Measurements from ENCODE around the gene RASL11B.
"Not testable (repeated sequence)": the region's sequence is repeated elsewhere in the genome, so short reads cannot be mapped to it uniquely, and the experiment has no call there.

RASL11B gene, protein sequence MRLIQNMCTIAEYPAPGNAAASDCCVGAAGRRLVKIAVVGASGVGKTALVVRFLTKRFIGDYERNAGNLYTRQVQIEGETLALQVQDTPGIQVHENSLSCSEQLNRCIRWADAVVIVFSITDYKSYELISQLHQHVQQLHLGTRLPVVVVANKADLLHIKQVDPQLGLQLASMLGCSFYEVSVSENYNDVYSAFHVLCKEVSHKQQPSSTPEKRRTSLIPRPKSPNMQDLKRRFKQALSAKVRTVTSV

DNA sequence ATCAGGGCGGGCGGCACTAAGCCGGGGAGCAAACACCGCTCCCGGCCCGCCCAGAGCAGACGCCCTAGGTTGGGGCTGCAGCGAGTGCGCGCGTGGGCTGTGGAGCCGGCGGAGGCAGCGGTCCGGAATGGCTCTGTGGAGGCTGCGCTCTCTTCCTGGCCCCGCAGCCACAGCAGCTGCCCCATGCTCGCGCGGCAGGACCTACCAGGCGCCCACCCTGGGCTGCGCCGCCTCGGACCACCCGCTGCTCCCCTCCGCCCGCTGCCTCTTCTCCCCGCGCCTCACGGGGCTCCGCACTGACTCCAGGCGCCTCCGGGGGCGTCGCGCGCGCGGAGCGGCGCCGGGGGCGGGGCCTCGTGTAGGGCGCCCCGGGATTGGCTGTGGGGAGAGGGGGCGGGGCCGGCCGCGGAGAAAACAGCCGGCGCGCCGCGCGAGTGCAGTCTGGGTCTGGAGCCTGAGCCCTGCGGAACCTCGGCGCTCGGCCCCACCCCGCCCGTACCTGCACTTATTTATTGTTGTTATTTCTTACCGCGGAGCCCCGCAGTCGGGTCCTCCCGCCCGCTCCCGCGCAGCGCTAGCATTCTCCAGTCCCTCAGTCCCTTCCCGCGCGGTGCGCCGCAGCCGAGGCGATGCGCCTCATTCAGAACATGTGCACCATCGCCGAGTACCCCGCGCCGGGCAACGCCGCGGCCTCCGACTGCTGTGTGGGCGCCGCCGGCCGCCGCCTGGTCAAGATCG is at the start of gene RASL11B:
TSS of gene RASL11B (plus strand) at position 439 of the 738 bp plus-strand sequence. CDS start at position 630, 191 bp downstream.
- peak; percentile 66 for DNase-seq (ENCODE audit: low read depth)

DNA sequence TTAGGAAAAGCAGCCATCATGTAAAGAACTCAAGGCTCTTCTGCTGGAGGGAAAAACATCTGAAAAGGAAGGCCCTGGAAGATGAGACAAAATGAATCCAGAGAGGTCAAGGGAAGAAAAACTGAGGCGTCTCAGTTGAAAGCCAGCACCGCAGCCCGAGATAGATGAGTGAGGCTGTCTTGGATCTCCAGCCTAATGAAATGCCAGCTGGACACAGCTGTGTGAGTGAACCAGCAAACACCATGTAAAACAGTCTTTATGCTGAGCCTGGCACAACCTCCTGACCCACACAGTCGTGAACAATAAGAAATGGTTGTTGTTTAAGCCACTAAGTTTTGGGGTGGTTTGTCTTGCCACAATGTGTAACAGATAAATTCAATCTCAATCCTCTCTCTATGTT is 48.6 kb upstream of the RASL11B start:
- DNase-seq (ENCODE audit: low read depth): no peak

DNA sequence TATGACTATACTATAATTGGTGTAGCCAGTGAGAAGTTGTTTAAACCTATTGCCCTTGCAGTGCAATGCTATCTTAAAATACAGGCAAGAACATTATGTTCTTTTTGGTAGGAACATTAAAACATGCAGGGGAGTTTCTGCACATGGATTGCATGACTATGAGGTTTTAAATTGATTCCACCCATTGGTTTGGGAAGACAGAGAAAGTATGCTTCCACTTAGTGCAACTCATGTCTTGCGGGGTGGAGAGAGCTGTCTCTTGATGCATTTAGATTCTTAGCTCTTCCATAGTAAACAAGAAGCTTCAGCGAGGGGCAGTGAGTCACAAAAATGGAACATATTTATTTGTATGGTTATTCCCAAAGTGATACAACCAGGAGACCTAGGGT is 39.5 kb upstream of the RASL11B start:
- peak; percentile 76 for DNase-seq (ENCODE audit: low read depth)

DNA sequence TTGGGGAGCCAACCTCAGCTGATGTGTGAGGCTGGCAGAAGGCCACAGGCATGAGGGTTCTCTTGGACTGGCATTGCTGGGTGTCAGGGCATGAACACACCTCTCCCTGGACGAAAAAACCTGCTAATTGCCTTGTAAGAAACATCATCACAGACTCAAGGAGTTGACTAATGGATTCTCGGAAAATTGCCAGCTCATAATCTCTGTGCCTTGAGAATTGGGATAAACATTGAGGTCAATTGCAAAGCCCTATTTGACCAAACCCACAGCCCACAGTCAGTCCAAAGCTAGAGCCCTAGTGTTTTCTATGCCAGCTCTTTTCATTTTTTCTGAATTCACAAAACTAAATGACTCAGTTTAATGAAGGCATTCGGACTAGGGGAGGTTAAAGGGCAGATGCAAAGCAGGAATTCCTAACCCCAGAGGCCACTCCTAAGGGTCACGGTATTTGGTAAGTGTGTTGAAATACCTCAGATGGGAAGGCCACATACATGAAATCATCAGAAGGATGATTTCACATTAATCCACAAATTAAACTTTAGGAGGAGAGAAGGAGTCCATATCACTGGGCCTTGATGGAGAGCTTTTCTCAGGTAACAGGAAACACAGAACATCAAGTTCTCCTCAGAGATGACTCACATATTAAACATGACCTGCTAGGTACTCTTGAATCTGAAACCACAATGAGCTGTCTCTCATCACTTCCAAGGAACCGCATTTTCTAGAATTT is 39.0 kb upstream of the RASL11B start:
- DNase-seq (ENCODE audit: low read depth): peak; percentile 87

DNA sequence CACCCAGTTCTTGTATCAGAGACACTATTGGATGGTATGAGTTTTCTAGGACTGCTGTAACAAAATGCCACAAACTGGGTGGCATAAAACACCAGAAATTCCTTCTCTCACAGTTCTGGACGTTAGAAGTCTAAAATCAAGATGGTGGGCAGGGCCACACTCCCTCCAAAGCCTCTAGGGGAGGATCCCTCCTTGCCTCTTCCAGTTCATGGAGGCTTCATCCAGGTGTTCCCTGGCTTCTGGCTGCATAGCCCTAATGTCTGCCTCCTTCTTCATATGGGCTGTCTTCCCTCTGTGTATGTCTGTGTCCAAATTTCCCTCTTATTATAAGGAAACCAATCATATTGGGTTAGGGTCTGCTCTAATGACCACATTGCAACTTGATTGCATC is 38.4 kb upstream of the RASL11B start:
- no peak for DNase-seq (ENCODE audit: low read depth)

DNA sequence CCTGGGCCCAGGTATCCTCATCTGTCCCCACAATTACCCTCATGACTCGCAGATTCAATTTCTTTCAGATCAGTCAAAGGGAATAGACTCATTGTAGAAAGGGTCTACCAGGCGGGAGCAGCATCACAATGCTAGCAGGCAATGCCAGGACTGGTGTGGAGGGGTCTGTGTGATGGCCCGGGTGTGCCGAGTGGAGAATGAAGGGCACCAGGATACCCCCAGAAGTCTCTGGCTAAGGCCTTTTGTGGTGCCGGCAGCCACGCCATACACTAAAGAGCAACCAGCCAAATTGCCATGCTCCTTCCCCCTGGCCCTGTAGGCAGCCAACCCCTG is 37.9 kb upstream of the RASL11B start:
- DNase-seq (ENCODE audit: low read depth): no peak

DNA sequence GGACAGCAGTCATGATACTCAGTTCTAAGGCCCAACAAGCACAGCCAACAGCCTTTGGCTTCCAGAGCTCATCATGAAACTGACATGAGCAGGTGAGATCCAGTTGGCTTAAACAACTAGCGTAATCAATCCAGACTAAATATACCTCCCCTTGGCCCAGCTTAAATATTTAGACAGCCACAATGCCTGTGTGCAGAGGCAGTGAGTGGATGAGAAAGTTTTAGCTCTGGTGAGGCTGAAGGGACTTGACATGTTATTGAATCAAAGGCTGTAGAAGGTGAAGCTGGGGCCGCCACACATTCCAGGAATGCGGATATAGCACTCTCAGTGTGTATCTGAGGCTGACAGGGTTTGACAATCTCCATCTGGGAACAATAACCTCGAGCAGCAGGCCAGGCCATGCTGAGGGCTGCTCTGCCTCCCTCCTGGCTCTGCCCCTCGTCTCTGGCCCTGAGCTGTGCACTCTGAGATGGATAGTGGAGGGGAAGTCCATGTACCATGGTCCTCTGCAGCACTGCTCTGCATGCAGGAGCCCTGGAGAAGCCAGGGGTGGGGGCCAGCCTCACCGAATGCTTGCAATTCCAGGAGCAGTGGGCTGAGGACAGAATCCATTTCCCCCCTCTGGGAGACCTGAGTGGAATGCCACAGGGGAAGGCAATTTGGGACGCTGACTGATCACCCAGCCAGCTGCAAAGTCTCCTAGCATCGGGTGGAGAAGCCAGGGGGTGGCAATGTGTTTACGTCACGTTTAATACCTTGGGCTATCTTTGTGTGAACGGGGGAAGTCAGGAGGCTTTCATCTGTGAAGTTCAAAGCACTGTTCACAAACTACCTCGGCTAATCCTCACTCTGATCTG is 37.3 kb upstream of the RASL11B start:
- peak; percentile 59 for DNase-seq (ENCODE audit: low read depth)

DNA sequence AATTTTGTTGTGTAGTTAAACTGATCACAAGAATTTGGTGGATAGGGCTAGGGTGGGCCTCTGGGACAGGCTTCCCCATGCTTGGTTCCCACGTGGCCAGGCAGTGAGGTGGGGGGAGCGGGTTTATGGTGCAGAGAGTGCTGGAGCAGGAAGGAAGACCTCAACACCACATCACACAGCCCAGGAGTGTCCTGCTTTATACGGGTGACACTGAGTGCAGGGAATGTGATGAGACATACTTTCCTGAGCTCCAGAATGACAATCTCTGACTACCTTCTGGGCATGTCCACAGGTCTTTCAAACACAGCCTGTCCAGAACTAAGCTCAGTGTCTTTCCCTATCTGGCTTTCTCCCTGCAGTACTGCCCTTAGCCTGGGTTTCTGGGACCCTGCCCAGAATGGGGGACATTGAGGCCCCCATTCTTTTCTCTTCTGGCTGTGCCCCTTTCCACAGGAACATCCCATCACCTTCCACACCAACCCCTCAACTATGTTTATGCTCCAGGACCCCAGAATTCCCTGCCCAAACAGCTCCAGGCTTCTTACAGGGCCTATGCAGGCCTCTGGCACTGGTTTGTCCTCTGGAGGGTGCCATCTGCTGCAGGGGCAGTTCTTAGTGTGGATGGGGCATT is 36.5 kb upstream of the RASL11B start:
- DNase-seq (ENCODE audit: low read depth): no peak

DNA sequence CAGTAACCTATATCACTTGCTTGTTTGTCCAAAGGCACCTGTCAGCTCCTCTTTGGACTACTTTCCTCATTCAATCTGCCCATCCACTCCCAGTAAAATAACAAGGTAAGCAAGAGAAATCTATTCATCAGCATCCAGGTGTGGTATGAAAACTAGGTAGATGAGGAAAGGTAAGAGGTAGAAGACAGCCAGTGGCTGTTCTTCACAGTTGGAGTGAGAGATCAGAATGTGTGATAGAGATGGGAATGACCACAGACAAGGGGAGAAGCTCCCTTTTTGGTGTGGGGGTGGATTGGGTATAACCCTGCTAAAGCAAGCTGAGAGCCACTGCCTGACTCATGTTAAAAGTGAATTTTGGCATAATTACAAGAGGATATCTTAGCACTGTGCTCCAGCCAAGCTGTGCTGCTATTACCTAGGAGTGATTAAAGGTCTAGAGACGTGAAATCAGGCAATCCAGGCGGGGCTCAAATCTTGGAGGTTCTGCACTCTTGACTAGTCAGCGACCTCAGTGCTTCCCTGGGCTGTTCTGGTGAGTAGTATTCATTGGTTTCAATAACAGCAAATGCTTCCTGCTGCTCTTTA is 28.1 kb upstream of the RASL11B start:
- peak; percentile 22 for DNase-seq (ENCODE audit: low read depth)

DNA sequence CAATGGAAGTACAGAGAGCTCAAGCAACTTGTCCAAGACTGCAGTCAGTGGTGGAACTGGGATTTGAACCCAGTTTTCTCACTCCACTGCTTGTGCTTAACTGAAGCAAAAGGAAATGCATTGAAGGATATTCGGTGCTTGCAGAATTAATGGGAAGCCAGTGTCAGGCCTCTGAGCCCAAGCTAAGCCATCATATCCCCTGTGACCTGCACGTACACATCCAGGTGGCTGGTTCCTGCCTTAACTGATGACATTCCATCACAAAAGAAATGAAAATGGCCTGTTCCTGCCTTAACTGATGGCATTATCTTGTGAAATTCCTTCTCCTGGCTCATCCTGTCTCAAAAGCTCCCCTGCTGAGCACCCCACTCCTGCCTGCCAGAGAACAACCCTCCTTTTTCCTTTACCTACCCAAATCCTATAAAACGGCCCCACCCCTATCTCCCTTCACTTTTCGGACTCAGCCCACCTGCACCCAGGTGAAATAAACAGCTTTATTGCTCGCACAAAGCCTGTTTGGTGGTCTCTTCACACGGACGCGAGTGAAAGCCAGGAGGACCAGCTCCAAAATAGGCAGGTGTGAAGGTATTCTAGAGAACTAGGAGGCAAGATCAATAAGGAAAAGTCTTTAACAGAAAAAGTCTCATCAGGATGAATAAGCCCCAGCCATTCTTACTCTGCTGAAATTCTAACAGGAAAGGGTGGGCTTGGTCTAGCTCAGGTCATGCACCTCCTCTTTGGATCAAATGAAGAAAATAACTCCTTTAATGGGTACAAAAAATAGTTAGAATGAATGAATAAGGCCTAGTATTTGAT is 27.3 kb upstream of the RASL11B start:
- not testable (repeated sequence) for DNase-seq (ENCODE audit: low read depth)

DNA sequence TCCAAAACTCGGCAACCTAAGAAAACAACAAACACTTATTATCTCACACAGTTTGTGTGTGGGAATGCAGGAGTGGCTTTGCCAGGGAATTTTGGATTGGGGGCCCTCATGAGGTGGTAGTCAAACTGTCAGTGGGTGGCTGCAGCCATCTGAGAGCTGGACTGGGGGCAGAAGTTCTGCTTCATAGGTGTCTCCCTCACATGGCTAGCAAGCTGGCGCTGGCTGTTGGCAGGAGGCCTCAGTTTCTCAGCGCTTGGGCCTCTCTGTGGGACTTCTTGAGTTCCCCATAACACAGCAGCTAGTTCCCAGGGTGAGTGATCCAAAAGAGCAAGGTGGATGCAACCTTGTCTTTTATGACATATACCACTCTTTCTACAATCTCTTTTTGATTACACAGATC is 26.0 kb upstream of the RASL11B start:
- DNase-seq (ENCODE audit: low read depth): no peak

DNA sequence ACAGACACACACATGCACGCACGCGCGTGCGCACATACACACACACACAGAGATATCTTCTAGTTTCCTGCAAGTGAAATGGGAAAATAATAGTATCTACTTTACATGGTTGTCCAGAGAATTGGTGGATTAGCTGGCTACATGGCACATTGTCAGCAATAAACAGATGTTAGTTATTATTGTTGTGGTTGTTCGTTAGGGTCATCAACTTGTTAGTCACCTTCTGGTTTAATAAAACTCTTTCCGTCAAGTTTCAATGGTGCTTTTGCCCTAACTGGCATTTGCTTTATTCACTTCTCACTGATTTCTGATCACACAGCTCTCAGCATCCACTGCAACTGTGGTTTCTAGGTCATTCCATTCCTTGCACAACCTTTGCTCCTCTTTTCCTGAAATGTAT is 25.4 kb upstream of the RASL11B start:
- no peak for DNase-seq (ENCODE audit: low read depth)

DNA sequence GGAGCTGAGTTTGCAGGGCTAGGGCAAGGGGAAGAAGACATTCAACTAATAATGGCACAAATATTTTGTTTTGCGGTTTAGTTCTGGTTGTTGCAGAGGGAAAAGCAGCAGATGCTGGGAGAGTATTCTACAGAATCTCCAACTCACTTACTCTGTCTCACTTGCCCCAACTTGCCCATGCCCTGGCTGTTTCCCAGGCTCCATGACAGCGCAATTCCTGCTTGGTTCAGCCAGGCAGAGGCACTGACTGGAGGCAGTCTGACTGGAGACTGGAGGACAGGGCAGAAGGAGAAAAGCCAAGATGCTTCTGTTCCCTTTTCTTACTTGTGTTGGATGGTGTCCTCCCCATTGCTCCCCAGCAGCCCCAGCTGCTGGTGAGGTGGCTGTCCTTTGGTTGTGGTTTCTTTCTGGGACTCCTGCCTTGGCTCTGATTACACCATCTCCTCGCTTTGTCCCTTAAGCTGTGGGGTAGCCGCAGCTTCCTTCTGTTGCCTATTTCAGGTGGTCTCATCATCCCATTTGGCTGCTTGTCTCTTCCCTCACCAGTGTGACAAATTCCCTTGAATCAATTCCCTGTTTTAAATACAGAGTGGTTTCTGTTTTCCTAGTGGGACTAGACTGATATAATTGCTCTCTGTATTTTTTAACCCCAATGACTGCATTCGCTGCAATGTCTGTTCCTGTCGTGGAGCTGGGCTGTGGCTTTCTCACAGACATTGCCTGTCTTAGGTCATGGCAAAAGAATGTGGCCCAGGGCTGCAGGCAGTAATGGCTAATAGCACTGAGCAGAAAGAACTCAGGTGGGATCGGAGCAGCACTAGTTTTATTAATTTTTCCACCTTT is 24.2 kb upstream of the RASL11B start:
- peak; percentile 62 for DNase-seq (ENCODE audit: low read depth)

DNA sequence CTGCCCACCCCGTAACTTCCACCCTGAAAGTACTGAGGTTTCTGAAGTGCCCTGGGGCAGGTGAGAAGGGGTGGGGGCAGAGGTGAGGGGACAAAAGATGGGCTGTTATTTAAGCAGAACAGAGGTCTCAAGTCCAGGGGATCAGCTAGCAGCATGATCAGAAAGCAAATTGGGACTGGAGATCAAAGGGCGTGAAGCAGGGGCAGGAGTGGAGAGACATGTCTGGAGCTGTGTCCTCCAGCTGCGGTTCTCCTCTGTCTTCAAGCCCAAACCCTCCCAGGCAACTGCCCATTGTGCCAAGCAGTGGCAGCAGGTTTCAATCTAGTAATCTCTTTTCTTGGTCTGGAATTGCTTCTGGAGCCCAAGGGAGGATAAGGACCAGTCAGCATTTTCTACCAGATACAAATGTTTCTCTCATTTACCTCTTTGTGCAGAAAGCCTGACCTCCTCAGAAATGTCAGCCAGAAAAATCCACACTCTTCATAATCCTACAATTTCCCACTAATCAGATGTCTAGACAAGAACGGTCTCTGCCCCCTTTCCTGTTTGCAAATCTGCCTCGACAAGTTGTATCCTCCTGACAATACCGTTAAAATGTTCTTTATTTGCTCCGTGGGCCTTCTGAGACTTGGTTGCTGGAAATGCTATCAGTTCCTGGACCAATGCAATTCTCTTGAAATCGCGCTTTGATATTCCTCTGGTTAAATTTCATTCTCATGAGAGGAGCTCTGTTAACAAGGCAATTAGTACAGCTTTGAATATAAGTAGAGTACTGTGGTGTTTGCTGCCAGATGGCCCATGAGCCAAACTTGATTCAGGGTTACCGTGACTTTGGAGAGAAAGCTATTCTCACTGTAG is 23.2 kb upstream of the RASL11B start:
- no peak for DNase-seq (ENCODE audit: low read depth)

DNA sequence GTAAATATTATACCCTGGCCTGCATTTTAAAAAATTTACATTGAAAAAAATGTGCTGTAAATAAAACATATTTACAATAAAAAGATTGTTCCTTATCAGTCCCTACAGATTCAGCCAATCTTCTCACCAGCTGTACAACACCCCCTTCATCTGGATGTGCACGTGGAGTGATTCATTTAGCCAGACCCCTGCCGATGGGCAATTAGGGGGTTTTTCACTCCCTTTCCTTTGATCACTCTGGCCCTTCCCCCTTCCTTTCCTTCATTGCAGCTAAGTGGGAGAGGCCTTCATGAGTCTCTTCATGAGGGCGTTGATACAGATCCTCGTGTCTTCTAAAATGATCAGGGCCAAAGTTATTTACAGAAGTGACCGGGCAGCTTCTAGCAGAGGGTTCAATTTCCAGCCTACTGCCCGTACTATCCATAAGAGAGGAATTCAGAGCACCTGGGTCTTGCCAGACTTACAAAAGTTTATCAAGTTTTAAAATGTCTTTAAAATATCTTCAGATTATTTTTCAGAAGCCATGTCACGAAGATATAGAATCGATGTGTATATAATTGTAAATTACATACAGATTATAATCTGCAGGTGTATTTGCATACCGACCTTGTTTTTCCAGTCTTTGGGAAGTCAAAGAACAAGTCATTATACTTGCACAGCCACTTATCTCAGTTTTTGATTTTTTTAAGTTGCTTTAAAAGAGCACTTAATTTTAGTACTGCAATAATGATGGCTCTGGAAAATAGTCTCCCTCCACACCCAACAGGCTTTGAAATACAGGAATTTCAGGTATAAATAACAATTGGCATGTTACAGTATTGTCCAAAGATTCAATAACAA is 21.4 kb upstream of the RASL11B start:
- DNase-seq (ENCODE audit: low read depth): no peak

DNA sequence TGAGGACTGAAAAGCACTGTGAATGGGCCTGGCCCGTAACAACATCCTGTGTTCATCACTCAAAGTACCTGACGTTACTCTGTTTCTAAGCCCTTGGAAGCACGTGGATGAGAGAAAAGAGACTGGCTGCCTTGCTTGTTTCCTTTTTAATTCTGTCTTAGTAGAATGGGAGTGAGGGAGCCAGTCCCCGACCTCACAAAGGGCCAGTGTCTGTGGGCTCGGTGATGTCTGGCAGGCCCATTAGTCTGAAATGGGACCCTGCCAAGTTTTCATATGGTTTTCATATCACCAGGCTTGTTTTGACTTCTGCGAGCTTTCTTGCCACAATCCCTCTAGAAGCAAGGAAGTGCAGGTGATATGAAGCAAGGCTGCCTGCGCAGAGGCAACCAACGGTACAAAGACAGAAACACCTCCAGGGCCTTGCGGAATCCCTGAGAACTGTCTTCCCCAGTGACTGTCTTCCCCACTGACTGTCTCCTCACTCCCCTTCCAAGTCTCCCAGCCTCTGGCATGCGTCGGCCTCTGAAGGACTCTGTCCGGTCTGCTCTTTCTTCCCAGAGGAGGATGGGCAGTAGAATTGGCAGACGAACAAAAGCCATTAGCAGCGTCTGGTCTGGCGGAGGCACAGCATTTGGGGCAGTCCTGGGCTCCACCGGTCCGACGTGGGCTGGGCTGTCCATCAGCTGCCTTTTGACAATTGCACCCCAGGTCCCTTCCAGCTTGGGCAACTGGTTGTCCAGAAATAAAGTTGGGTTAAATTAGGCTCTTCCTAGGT is 20.2 kb upstream of the RASL11B start:
- no peak for DNase-seq (ENCODE audit: low read depth)

DNA sequence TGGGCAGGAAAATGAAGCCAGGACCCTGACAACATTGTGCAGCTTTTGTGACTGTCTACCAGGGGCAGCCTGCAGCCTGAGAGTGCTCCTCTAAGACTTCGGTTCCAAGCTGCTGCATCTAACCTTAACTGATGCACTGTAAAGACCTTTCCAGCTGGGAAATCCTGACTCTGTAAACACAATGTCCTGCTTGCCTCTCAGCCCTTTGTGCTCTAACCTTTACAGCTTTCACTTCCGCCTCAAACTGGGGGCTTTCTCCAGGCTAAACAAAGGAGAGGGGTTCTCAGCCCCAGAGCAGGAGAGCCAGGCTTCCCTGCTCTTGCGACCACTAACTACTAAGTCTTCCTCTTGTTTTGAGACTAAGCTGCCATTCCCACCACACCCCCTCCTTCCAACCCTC is 19.3 kb upstream of the RASL11B start:
- DNase-seq (ENCODE audit: low read depth): no peak

Measured in iris pigment epithelial cell (primary cell).